ENCODE data around the gene ANKRD52. TPM values are rescaled to one million over a fixed set of nuclear protein-coding genes. Genes with fewer than 3 reads are reported as not detected.

The ANKRD52 gene
- total RNA-seq = 10.1 and 12.2 TPM in 2 replicates

DNA sequence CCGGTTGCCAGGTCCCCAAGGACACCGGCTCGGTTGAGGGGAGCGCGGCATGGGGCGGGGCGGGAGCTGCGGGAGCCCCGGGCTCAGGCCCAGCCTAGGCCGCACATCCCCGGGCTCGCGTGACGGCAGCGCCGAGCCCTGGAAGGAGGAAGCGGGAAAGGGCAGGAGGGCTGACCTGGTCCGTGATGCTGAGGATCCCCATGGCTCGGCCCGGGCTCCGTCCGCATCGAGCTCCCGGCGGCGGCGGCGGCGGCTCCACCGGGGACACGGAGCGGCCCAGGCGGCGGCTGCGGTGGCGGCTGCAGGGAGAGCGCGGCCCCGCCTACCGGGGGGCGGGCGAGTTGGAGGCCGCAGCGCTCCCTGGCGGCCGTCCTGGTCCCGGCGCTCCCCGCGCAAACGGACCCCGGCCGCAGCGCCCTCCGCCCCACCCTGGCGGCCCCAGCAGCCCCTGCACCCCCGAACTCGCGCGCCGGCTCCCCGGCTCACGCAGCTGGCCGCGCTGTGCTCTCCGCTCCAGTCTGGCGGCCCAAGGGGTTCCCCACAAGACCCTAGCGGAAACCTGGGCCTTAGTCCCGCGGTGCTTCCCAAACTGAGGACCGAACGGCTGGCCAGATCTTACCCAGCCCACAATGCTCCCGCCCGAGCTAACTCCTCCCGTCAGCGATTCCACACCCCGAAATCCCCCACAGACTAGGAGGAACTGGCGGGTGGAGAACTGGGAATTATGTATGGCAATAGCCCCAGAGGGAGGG lies at the start of gene ANKRD52:
Gene ANKRD52 (minus strand): TSS at position 317 of the 752 bp plus-strand sequence. CDS start 115 bp downstream, at position 202.

DNA sequence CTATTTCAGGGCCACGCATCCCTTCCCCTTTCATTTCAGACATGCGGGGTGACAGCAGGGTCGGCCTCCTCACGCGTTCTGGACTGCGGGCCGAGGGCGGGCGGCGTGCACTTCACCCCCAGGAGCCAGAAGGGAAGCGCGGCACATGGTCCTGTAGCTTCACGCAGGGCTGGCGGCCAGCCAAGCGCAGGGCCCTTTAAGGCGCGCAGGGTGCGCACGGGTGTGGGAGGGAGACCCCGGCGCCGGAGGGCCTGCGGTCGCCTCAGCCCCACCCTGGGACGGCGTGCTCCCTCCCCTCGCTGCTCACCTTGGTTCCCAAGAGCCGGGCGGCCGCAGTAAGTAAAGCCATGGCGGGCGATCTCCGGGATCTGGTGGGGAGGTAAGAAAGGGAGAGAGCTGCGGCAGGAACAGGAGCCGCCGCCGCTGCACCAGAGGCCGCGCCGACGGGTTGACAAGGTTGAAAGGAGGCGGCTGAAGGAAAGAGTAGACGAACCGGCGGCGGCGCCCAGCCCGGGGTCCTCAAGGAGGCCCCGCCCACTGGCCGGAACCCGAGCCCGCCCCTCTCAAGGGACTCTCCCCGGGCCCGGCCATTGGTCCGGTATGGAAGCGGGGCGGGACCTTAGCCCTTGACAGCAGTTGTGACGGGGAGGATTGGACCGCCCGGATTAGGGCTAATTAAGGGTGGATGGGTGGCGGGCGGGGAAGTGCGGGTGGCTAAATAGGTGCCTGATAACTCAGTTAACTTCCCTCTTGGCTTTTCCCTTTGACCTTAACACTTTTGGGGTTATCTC lies 41.9 kb upstream of the ANKRD52 start, which contains the start of gene CS:
Gene CS (minus strand): TSS at position 478 of the 791 bp plus-strand sequence. CDS start 129 bp downstream, at position 349.

DNA sequence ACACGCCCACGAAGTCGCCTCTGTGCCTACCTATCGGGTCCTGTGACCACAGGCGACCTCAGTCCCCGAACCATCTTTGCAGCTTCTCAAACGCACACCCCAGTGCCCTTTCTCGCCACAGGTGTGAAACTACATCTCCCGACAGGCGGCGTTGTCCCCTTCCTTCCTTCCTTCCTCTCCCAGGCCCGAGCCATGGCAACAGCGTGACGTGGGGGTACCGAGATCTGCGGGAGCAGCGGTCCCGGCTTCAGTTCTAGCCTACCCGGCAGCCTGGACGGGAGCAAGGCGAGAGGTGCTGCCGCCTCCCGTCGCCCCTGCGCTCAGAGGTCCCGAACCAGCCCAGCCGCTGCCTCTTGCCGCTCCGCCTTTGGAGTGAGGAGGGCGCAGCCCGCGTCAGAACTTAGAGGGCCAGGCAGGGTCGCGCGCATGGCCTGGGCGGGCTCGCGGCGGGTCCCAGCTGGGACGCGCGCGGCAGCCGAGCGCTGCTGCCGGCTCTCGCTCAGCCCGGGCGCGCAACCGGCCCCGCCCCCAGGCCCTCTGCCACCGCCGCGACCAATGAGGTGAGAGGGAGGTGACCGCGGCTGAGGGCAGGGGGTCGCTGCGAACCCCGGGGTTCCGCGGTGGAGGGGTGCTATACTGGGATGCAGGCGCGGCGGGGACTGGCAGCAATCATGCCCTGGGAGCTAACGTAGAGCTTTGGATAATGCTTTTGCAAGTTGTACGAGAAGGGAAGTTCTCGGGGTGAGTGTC lies 8.7 kb upstream of the ANKRD52 start, which contains the start of gene COQ10A:
Gene COQ10A (plus strand): TSS at position 250 of the 750 bp plus-strand sequence. CDS start 177 bp downstream, at position 427.

DNA sequence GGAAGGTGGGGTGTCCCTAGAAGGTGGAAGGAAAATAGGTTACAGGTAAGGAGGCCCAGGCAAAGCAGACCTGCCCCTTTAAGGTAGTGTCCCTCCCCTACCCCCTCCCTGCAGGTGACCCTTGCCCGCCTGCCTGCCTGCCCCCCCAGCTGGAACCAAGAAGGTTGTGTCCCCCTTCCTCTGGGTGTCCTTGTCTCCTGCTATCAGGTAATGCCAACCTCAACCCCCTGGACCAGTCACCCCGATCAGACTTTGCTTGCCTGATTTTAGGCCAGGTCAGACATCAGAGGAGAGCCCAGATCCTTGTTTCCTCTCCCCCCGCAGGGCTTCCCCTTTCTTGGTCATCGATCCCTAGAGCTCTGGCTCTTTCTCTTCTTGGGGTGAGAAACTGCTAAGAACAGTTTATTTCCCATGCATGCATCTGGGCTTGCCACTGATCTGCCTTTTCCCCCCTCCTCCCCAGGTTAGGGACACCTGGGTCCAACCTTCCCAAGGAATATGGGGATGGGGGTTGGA lies 28.2 kb downstream of the ANKRD52 start, which contains the start of gene SLC39A5:
Gene SLC39A5 (plus strand): TSS at position 136 of the 516 bp plus-strand sequence. CDS start 1,224 bp downstream, outside the sequence.

DNA sequence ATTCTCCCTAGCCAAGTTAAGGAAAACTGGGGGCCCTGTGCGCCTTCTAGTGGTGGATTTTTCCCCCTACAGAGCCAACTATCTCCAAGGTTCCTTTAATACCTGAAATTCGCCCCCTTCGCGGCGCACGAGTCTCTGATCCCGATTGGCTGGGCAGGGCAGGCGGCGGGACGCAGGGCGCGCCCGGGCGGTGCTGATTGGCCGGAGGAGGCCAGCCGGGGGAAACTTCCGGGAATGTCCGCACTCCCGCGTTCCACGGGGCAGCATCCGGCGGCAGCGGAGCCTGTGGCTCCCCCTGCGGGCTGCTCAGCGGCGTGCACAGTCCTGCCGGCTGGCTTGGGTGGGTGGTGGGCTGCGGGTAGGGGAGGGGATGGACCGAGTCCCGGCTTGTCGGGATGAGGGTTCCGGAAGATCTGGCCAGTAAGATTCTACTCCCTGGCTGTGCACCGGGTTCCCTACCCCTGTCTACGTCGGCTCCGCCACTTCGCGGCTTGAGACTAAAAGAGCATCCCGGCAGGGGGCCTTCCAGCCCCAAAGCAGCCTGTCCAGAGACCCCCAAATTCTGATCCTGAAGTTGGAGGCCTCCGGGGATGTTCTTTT lies 34.0 kb downstream of the ANKRD52 start, which contains the start of gene NABP2:
Gene NABP2 (plus strand): TSS at position 241 of the 600 bp plus-strand sequence. CDS start 515 bp downstream, outside the sequence.

DNA sequence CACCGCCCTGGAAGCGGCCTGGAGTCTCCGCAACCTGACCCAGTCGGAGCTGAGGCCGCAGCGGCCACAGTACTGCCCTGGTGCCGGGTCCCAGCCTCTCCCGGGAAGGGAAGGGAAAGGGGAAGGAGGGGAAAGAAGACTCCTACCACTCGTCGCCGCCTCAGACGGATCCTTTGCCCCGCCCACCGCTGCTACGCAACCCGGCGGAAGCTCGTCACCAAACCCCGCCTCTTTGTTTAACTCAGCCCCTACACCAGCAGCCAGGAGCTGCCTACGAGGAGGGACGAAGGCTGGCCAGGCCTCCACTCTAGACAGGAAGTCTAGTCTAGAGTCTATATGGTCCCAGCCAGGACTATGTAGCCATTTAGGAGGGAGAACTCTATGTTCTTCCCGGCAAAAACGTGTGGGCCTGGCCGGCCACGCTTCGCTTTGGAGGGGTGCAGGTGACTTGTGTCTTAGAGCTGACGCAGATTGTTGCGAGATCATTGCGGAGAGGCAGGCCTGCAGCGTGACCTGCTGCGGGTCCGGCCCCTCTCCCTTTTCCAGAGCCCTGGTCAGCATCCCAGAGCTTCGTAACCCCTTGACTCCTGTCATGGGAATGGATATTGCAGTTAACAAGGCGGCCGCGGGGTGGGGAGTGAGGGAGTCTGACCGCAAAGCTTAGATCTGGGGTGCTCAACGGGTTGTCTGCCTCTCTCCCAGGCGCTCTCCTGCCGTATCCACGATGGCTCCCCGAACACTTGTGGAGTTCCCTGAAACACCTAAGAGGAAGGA lies 36.2 kb downstream of the ANKRD52 start, which contains the start of gene RNF41:
Gene RNF41 (minus strand): TSS at position 166 of the 774 bp plus-strand sequence. CDS start 7,875 bp downstream, outside the sequence.

DNA sequence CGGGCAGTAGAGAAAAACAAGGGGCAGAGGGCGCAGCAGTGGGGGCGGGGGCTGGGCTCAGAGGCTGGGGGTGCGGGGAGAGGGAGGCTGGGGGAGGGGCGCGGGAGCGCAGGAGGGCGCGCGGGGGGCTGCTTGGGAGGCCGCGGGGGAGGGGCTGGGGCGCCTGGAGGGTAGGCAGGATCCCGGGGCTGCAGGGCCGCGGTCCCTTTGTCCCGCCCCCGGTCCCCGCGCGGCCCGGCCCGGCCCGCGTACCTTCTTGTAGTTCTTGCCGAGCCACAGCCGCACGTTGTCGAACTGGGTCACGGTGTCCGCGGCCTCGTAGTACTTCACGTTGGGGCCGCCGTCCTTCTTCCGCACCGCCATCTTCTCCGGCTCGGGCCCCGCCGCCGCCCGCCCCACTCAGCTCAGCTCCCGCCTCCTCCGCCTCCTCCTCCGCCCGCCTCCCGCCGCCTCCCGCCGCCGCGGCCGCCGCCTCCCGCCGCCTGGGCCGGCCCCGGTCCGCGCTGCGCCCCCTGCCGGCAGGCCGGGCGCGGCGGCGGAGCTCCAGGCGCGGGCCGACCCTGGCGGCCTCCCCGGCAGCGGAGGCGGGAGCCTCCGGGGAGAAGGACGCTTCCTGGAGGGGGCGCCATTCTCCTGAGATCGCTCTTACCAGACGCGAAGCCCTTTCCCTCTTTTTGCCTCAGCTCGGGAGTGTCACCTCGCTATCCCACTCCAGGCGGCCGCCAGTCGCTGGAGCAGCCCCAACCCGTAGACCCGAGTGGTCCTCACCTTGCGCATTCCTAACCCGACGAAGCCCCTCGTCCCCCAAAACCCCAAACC lies 68.9 kb downstream of the ANKRD52 start, which contains the start of gene SMARCC2:
Gene SMARCC2 (minus strand): TSS at position 385 of the 819 bp plus-strand sequence. CDS start 22 bp downstream, at position 363.

Other genes starting within 250 kb of the ANKRD52 start
- gene IKZF4, start 237.3 kb downstream of the ANKRD52 start, total RNA-seq = 0.22 and 0.43 TPM in 2 replicates
- gene RPS26, start 216.5 kb downstream of the ANKRD52 start, total RNA-seq = 108 and 138 TPM in 2 replicates
- 0.17 and 0.33 TPM in 2 replicates for gene ERBB3, start 178.2 kb downstream of the ANKRD52 start, total RNA-seq
- 89.3 and 132 TPM in 2 replicates for gene PA2G4, start 153.8 kb downstream of the ANKRD52 start, total RNA-seq
- gene RPL41, start 141.8 kb downstream of the ANKRD52 start, total RNA-seq = 2,570 and 2,853 TPM in 2 replicates
- 5.1 and 6.6 TPM in 2 replicates for gene ZC3H10, start 140.1 kb downstream of the ANKRD52 start, total RNA-seq
- gene ESYT1, start 130.1 kb downstream of the ANKRD52 start, total RNA-seq = 275 and 388 TPM in 2 replicates
- gene MYL6B, start 105.8 kb downstream of the ANKRD52 start, total RNA-seq = 70.9 and 81.7 TPM in 2 replicates
- 2,087 and 3,488 TPM in 2 replicates for gene MYL6, start 100.0 kb downstream of the ANKRD52 start, total RNA-seq
- gene SMARCC2, start 68.9 kb downstream of the ANKRD52 start, total RNA-seq = 42.8 and 46.9 TPM in 2 replicates
- 69.8 and 77.7 TPM in 2 replicates for gene RNF41, start 36.5 kb downstream of the ANKRD52 start, total RNA-seq
- gene NABP2, start 34.0 kb downstream of the ANKRD52 start, total RNA-seq = 16.1 and 19.8 TPM in 2 replicates
- 0.09 TPM in 1 of 2 replicates, not detected in the other for gene SLC39A5, start 28.3 kb downstream of the ANKRD52 start, total RNA-seq
- 8.6 and 9.0 TPM in 2 replicates for gene COQ10A, start 8.6 kb upstream of the ANKRD52 start, total RNA-seq
- gene CS, start 41.9 kb upstream of the ANKRD52 start, total RNA-seq = 94.5 and 111 TPM in 2 replicates
- gene CNPY2, start 57.6 kb upstream of the ANKRD52 start, total RNA-seq = 61.3 and 67.6 TPM in 2 replicates
- gene PAN2, start 75.6 kb upstream of the ANKRD52 start, total RNA-seq = 9.6 and 15.1 TPM in 2 replicates
- 0.11 TPM in 1 of 2 replicates, not detected in the other for gene IL23A, start 80.5 kb upstream of the ANKRD52 start, total RNA-seq
- 65.0 and 72.6 TPM in 2 replicates for gene STAT2, start 101.7 kb upstream of the ANKRD52 start, total RNA-seq
- gene APOF, start 104.5 kb upstream of the ANKRD52 start, total RNA-seq = not detected in 2 replicates
- 7.0 and 7.2 TPM in 2 replicates for gene TIMELESS, start 191.0 kb upstream of the ANKRD52 start, total RNA-seq
- 0.22 and 0.26 TPM in 2 replicates for gene MIP, start 196.3 kb upstream of the ANKRD52 start, total RNA-seq
- 1.8 and 1.9 TPM in 2 replicates for gene SPRYD4, start 210.2 kb upstream of the ANKRD52 start, total RNA-seq
- gene GLS2, start 229.8 kb upstream of the ANKRD52 start, total RNA-seq = 0.11 and 0.17 TPM in 2 replicates